GM23248 (cell line): ENCODE measurements around the gene KRTDAP.

Source experiments
- EZH2 ChIP-seq: fragments of 200-600 bp; sonication (generic); IDR thresholded peaks from 2 replicates; pipeline ENCODE4 v1.6.1; 2018; ENCODE audit warnings: antibody characterized with exemption, mild to moderate bottlenecking; ENCODE audit not compliant: insufficient read depth, poor library complexity, severe bottlenecking
- EZH2phosphoT487 ChIP-seq: fragments of 200-600 bp; sonication (generic); IDR thresholded peaks from 2 replicates; pipeline ENCODE4 v1.6.1; 2018; ENCODE audit warnings: antibody characterized with exemption, moderate library complexity, mild to moderate bottlenecking, low read depth; ENCODE audit not compliant: insufficient read depth

DNA sequence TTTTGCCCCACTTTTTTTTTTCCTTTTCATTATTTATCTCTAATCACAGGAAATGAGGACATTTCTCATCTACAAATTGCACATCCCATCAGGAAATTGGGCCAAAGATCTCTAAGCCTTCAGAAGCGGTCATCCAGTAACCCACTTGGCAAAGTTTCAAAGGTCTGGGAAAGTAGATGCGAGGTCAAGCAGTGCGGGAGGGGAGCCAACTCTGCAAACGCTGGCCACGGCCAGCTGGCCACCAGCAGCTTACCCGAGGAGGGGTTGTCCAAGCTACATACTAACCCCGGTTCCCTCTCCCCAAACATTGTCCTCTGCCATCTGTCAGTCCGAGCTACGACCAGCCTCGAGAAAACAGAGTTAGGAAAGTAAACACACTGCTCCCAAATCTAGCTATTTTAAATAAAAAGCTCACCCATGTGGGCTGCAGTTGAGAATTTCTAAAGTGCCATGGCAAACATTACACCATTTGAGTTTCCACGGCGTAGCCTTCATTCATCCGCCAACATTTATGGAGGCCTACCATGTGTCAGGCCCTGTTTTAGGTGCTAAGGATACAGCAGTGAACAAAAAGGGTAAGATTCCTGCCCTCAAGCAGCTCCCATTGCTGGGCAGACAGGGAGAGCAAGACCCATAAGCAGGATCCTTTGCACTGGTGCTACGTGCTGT is 30.7 kb downstream of the KRTDAP start:
- TF ChIP-seq EZH2phosphoT487 (no peak), EZH2 (no peak)
